ENCODE results near the gene WNT16. TPM values are rescaled to one million over a fixed set of nuclear protein-coding genes. Genes with fewer than 3 reads are reported as not detected.

The WNT16 gene
- total RNA-seq, 1 experiment from 2014 or later = not detected

DNA sequence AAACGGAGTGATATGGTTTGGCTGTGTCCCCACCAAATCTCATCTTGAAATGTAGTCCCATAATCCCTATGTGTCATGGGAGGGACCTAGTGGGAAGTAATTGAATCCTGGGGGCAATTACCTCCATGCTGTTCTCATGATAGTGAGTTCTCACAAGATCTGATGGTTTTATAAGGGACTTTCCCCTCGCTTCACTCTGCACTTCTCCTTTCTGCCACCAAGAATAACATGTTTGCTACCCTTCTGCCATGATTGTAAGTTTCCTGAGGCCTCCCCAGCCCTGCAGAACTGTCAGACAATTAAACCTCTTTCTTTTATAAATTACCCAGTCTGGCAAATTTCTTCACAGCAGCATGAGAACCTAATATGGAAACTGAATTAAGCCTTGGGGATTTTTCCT lies 48.2 kb downstream of the WNT16 start:
- Histone ChIP-seq H3K4ac (ENCODE audit: low read depth, low read length) (no peak overlapping the region), H3K4me1 (ENCODE audit: insufficient read depth, low read length) (no peaks in the 10 kb centered on the region), H4K8ac (replicated peaks; ENCODE audit: insufficient read length, low read depth, low read length) (no peak overlapping the region), H2BK5ac (ENCODE audit: insufficient read length, low read length) (no peak overlapping the region), H3K4me2 (ENCODE audit: insufficient read depth, insufficient read length, low read length) (no peak overlapping the region), H3K23ac (ENCODE audit: insufficient read length, low read depth, low read length) (no peak overlapping the region), H3K79me2 (ENCODE audit: insufficient read depth, low read length) (no peaks in the 10 kb centered on the region; the same call in 1 of the 2 replicates), H3K14ac (ENCODE audit: insufficient read depth, low read length) (no peak overlapping the region), H4K91ac (ENCODE audit: insufficient read length, low read depth, low read length) (no peak overlapping the region), H2BK120ac (ENCODE audit: low read depth, low read length, poor library complexity, severe bottlenecking) (no peak overlapping the region), H2AFZ (ENCODE audit: low read length) (no peak overlapping the region), H3K9me3 (ENCODE audit: control insufficient read depth, low read depth, low read length) (no peaks in the 10 kb centered on the region), H3T11ph (ENCODE audit: low read length) (no peak overlapping the region), H2AK5ac (ENCODE audit: insufficient read length, low read length) (no peak overlapping the region), H3K27ac (ENCODE audit: insufficient read length, low read depth, low read length) (no peak overlapping the region), H3K18ac (ENCODE audit: insufficient read length, low read depth, low read length) (no peak overlapping the region), H2BK15ac (ENCODE audit: low read depth, low read length) (no peak overlapping the region), H2BK20ac (ENCODE audit: low read depth, low read length, poor library complexity, severe bottlenecking) (no peak overlapping the region), H2BK12ac (ENCODE audit: insufficient read length, low read depth, low read length) (no peak overlapping the region), H3K23me2 (ENCODE audit: insufficient read length, low read depth, low read length, poor library complexity, severe bottlenecking) (no peaks in the 10 kb centered on the region), H4K5ac (ENCODE audit: insufficient read length, low read depth, low read length) (no peak overlapping the region), H3K56ac (ENCODE audit: insufficient read length, low read depth, low read length) (no peak overlapping the region), H4K20me1 (ENCODE audit: control insufficient read depth, insufficient read depth, insufficient read length) (no peaks in the 10 kb centered on the region), H3K27me3 (ENCODE audit: insufficient read depth, low read length) (no peaks in the 10 kb centered on the region), H3K9ac (ENCODE audit: extremely low read depth, insufficient read length, low read length) (no peak overlapping the region), H3K79me1 (ENCODE audit: insufficient read depth, low read depth, low read length, poor library complexity, severe bottlenecking) (no peaks in the 10 kb centered on the region)
- H3K27ac Mint-ChIP-seq = no peak overlapping the region
- no peak for DNase-seq
- no peak overlapping the region for H3K4me3 Mint-ChIP-seq
- no peaks in the 10 kb centered on the region for H3K4me1 Mint-ChIP-seq
- TF ChIP-seq, protein P1, sequence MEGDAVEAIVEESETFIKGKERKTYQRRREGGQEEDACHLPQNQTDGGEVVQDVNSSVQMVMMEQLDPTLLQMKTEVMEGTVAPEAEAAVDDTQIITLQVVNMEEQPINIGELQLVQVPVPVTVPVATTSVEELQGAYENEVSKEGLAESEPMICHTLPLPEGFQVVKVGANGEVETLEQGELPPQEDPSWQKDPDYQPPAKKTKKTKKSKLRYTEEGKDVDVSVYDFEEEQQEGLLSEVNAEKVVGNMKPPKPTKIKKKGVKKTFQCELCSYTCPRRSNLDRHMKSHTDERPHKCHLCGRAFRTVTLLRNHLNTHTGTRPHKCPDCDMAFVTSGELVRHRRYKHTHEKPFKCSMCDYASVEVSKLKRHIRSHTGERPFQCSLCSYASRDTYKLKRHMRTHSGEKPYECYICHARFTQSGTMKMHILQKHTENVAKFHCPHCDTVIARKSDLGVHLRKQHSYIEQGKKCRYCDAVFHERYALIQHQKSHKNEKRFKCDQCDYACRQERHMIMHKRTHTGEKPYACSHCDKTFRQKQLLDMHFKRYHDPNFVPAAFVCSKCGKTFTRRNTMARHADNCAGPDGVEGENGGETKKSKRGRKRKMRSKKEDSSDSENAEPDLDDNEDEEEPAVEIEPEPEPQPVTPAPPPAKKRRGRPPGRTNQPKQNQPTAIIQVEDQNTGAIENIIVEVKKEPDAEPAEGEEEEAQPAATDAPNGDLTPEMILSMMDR (conservative IDR thresholded peaks at IDR 0.05) = no peak
- peaks cover 5 to 45% (median 15%) of the 10 kb centered on the region in 3 experiments; a peak in 6 of 7 replicates for H3K36me3 Mint-ChIP-seq (ENCODE audit: insufficient read depth in 1 of 3, low read depth in 3 of 3)
- no peaks in the 10 kb centered on the region for H3K9me3 Mint-ChIP-seq
- no peaks in the 10 kb centered on the region for H3K27me3 Mint-ChIP-seq (ENCODE audit: low read depth)
- WGBS (ENCODE audit: extremely low coverage, insufficient read length, low lambda C conversion rate) = no CpG with 5 or more reads among the region's 2 CpGs
